ENCODE data around the gene TUBA1C.

GRCh38 chr12:49287876-49288275 lies 23.0 kb downstream of the TUBA1C start:
- TF ChIP-seq HMGA2 (CRISPR knock-in tag; IDR thresholded peaks at IDR 0.05) (no peak), CTCF (IDR thresholded peaks at IDR 0.05) (no peak), SP1 (CRISPR knock-in tag; conservative IDR thresholded peaks at IDR 0.05) (no peak), CBFB (CRISPR knock-in tag; IDR thresholded peaks at IDR 0.05; ENCODE audit: low read depth) (no peak), STAT6 (CRISPR knock-in tag; conservative IDR thresholded peaks at IDR 0.05; ENCODE audit: low read depth) (no peak), TEAD4 (CRISPR knock-in tag; IDR thresholded peaks at IDR 0.05) (no peak), CREB1 (CRISPR knock-in tag; IDR thresholded peaks at IDR 0.05) (no peak), CREM (CRISPR knock-in tag; IDR thresholded peaks at IDR 0.05) (no peak), HMGXB4 (CRISPR knock-in tag; IDR thresholded peaks at IDR 0.05) (no peak), MLX (CRISPR knock-in tag; IDR thresholded peaks at IDR 0.05) (no peak), ZBTB21 (CRISPR knock-in tag; IDR thresholded peaks at IDR 0.05; ENCODE audit: borderline replicate concordance) (no peak), E2F4 (CRISPR knock-in tag; IDR thresholded peaks at IDR 0.05; ENCODE audit: borderline replicate concordance, low read depth) (no peak), NFYB (CRISPR knock-in tag; conservative IDR thresholded peaks at IDR 0.05; ENCODE audit: low read depth) (no peak)

Data from WTC11 (cell line).